Cortex of kidney (tissue), 1 donor: Measurements from ENCODE around the gene TGFBR3L.

ENCODE experiments used
- DNase-seq: peaks from one replicate; lab custom pipeline; 2025; lab: John Stamatoyannopoulos, UW

TGFBR3L gene

DNA sequence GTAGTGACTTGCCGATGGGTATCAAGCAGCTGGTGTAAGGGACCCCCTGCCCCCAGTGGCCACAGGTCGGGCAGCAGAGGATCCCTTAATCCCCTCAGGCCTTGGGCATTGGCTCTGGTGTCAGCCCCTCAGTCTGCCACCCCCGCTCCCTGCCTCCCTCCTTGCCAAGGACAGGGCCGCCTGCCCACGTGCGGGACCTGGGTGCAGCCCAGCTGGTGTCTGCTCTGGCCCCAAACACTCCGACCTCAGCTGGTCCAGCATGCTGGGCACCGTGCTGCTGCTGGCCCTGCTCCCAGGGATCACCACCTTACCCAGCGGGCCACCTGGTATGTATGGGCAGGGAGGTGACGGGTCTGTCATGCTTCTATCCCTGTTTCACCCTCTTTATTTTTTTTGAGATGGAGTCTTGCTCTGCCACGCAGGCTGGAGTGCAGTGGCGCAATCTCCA lies at the start of gene TGFBR3L:
TGFBR3L (plus strand) TSS at position 233 of the 448 bp plus-strand sequence.
- no peak for DNase-seq

DNA sequence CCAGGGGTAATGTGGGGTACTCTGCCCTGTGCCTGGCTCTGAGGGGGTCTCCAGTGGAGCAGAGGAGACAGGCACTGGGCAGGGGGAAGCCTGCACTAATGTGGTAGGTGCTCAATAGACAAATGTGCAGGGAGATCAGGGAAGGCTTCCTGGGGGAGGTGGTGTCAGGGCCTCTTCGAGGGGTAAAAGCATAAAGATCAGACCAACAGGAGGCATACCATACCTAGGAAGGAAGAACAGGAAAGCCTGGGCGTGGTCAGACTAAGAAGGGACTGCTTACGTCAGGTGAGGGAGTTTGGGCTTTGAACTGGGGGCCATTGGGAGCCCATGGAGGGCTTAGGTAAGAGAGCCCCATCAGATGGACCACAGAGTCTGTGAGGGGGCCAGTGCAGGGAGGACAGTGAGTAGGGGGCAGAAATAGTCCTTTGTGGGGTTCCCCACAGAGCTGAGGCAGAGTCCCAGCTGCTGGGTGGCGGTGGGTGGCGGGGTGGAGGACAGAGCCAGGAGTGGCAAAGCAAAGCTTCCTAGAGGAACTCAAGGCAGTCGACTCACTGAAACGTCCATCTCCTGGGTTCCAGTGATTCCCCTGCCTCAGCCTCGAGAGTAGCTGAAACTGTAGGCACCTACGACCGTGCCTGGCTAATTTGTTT lies 49.2 kb upstream of the TGFBR3L start:
- DNase-seq = no peak

DNA sequence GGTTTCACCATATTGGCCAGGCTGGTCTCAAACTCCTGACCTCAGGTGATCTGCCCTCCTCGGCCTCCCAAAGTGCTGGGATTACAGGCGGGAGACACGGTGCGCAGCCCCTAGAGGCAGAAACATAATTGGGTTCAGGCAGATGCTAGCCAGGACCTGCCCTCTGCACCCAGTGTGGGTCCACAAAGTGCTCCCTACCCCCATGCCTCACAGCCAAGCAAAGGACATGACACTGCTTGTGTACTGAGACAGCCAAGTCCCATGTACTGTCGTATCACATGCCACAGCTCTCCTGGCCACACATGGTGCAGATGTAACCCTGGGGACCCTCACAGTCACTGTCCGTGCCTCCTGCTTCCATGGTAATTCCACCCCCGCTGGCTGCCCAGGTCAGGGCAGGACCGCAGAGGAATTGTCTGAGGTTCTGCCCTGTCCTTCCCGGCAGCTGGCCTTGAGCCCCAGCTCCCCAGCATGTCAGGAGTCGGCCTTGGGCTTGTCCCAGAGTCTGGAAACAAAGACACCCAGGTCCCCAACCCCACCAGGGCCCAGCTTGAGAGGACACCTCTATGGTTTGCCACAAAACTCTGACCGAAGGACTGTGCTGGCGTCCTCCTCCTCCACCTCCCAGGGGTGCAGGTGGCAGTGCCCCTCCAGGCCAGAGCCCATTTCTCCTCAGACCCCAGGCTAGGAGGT lies 48.1 kb upstream of the TGFBR3L start:
- DNase-seq = no peak

DNA sequence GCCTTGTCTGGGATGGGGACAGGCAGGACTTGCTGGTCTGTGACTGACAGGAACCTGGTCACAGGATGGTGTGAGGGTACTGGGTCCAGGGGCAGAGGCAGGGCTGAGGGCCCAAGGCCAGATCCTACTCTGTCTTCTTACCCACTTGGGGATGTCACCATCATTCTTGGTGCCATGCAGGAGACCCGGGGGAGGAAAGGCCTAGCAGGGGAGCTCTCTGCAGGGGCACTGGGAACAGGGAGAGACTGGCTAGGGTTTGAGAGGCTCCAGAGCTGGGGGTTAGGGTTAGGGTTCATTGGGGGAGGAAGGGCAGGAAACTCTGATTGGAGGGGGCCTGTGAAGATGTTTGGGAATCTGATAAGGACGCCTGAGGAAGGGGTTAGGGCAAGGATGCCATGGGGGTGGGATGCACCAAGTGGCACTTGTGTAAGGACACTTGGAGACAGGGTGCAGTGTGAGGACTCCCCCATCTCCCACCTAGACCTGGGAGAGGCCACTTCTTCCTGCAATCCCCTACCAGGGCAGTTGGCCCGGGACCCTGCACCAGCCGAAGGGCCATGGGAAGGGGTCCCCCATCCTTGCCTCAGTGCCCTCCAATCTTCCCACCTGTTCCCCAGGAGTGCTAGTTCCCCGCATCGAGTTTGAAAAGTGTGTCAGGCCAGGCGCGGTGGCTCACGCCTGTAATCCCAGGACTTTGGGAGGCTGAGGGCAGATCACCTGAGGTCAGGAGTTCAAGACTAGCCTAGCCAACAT lies 47.4 kb upstream of the TGFBR3L start:
- no peak for DNase-seq

DNA sequence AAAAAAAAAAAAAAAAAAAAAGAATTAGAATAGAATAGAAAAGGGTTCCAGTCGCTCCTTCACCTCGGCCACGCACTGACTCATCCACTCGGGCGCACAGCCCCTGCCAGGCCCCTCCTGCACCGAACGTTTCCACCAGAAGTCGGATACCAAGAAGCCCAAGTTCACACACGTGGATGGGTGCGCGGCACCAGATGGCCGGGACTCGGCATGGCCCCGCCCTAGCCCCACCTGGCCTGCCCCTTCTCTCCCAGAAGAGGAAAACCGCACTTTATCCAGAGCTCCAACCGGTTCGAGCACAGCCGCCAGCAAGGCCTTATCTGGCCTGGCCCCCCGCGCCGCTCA lies 46.3 kb upstream of the TGFBR3L start:
- DNase-seq = no peak

DNA sequence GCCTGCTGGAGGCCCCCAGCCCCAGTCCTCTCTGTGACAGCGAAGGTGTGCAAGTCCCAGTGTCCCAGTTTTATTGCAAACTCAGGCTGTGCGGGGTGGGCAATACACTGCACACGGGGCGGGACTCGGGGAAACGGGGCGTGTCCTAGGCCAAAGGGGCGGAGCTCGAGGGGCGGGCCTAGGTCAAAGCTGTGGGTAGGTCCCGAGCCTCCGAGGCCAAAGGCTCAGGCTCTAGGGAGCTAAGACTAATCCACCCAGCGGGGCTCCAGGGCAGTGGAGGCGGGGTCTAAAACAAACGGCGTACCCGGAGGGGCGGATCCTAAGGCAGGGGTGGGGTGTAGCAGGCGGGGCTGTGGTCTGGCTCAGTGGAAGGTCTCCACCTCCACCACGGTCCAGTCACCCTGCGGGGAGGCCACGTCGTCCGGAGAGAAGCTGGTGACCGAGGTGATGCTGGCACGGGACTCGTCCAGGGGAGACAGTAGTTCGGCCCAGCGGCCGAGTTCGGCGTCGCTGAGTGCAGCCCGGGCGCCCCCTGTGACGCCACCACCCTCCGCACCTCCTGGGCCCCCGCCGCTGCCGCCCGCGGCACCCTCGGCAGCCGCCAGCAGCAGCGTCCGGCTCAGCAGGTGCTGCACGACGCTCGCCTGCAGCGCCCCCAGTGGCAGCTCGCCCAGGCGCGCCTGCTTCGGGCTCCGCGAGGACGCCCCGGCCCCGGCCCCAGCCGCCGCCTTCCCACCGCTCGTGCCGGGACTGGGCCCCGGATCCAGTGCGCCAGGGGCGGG lies 45.8 kb upstream of the TGFBR3L start:
- no peak for DNase-seq

DNA sequence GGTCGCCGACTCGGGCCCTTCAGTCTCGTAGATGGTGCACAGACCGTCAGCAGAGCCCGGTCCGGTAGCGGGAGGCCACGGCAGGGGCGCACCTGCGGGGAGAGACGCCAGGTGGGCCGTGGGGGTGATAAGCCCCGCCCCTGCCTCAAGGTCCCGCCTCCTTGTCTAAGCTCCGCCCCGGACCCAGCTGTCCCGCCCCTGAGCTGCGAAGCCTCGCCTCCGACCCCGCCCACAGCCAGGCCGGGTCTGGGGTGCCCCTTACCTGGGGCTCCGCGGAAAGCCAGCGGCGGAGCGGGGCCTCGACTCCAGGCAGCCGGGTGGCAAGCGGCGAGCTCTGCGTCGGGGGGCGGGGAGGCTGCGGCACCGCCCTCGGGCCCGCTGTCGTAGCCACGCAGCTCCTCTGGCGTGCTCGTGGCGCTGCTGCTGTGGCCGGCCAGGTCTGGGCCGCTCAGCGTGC lies 45.1 kb upstream of the TGFBR3L start:
- no peak for DNase-seq

DNA sequence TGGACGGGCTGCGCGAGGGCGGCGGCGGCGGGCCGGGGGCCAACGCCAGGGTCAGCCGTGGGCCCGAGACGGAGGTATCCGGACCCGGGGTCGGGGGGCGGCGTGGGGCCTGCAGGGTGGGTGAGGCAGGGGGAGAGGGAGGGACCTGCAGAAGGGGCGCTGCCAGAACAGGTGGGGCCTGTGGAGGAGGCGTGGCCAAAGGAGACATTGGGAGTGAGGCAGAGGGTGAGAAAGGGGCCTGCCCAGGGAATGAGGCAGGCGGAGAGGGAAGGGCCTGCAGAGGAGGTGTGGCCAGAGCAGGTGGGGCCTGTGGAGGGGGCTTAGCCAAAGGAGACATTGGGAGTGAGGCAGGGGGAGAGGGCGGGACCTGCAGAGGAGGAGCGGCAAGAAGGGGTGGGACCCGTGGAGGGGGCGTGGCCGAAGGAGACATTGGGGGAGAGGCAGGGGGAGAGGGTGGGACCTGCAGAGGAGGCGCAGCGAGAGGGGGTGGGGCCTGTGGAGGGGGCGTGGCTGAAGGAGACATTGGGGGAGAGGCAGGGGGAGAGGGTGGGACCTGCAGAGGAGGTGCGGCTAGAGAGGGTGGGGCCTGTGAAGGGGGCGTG lies 44.6 kb upstream of the TGFBR3L start:
- no peak for DNase-seq

DNA sequence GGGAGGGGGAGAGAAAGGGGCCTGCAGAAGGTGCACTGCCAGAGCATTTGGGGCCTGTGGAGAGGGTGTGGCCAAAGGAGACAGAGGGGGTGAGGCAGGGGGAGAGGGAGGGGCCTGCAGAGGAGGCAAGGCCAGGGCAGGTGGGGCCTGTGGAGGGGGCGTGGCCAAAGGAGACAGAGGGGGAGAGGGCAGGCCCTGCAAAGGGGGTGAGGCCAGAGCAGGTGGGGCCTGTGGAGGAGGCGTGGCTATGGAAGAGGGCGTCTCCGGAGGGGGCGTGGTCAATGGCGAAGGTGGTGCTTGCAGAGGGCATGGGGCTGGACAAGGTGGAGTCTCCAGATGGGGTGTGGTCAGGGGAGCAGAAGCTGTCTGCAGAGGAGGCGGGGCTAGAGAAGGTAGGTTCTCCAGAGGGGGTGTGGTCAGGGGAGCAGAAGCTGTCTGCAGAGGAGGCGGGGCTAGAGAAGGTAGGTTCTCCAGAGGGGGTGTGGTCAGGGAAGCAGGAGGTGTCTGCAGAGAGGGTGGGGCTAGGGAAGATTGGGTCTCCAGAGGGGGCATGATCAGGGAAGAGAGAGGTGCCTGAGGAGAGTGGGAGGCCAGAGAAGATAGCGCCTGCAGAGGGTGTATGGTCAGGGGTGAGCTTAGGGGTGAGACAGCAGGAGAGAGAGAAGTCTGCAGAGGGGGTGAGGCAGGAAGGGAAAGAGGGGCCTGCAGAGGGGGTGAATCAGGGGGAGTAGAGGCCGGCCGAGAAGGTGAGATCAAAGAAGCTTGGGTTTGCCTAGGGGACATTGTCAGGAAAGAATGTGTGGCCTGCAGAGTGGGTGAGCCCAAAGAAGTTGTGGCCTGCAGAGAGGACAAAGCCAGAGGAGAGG lies 43.8 kb upstream of the TGFBR3L start:
- no peak for DNase-seq

DNA sequence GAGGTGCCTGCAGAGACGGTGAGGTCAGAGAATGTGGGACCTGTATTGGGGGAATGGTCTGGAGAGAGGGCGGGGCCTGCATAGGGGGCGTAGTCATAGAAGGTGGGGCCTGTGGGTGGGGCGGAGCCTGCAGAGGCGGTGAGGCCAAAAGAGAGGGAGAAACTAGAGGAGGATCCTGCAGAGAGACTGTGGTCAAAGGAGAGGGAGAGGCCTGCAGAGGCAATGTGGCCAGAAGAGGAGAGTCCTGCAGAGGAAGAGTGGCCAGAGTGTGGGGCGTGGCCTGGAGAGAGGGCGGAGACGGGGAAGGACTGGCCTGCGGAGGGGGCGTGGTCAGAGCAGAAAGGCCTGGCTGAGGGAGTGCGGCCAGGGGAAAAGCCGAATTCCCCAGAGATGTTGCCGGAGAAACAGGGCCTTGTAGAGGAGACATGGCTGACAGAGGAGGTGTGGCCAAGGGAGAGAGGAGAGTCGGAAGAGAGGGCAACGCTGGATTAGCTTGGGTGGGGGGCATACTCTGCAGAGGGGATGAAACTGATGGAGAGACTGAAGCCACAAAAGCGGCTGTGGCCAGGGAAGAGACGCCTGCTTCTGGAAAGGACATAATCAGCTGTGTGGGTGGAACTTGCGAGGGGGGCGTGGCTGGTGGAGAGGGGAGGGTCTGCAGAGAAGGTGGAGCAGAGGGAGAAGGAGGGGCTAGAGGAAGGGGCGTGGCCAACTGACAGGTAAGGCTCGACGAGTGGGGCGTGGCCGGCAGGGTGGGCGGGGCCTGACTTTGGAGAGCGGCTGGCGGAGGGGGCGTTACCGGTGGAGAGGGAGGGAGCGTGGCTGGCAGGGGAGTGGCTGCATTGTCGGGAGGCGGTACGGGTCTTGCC lies 43.0 kb upstream of the TGFBR3L start:
- DNase-seq = no peak

DNA sequence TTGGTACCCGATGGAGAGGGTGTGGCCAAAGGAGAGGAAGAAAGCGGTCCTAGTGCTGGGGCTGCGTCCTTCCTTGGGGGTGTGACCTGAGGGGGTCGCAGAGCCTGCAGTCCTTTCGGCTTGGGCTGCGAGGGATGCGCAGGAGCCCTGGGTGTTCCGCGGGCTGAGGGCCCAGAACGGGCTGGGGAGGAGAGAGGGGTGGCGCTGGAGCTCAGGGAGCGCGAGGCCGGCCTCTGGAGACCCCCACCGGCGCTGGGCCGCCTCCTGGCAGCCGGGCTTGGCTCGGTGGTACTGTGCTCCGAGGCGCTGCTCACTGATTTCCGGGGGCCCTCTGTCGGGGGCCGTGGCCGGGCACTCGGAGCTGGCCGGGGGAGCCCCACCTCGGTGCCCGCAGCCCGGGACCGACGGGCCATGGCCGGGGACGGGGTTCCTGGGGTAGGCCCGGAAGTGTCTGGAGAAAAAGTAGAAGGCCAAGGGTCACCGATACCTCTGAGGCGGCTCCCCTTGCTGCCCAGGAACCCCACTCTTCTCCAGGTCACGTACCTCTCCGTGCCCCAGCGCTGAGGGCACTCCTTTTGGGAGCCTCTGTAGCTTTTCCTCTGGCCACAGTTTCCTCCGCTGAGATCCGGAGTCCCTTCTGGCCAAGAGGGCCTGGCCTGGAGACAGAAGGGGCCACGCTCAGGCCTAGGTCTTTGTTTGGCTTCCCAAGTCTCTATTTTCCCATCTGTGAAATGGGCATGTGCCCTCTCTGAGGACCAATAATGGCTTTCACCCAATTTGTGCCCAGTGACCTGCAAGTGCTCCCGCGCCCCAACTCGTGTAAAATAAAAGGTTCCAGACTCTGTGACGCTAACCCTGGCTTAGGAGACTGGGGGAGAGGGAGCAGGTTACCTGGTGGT lies 42.1 kb upstream of the TGFBR3L start:
- DNase-seq = no peak

DNA sequence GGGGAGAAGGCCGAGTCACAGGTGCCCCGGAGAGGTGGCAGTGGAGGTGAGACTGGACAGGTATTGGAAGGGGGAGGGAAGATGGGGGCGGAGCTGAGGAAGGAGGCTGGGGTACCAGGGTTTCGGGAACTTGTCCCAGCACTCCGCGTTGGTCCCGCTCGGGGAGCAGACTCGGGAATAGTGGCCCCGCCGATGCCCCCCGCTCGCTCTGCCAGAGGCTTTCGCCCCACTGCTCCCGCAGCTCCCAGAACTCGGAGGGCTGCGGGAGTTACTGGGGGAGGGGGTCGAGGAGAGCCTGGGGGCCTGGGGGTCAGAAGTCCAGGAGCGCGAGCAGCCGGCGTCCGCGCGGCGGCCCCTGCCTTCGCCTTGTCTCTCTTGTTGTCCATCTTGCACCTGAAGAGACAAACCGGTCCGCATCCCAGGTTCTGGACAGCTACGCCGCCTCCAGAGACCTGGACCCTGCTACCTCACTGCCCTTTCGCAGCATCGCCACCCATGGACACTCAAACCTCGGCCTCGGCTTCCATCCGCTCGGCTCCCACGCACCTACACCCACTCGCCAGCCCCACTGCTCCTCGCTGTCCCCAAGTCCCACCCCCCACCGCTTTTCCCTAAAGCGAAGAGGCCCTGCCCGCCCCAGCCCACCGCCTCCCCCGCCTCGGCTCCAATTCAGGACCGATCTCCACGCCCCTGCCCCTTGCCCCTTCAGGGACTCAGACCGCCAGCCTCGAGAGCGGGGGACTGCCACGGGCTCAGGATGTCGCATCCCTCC lies 41.1 kb upstream of the TGFBR3L start:
- no peak for DNase-seq

DNA sequence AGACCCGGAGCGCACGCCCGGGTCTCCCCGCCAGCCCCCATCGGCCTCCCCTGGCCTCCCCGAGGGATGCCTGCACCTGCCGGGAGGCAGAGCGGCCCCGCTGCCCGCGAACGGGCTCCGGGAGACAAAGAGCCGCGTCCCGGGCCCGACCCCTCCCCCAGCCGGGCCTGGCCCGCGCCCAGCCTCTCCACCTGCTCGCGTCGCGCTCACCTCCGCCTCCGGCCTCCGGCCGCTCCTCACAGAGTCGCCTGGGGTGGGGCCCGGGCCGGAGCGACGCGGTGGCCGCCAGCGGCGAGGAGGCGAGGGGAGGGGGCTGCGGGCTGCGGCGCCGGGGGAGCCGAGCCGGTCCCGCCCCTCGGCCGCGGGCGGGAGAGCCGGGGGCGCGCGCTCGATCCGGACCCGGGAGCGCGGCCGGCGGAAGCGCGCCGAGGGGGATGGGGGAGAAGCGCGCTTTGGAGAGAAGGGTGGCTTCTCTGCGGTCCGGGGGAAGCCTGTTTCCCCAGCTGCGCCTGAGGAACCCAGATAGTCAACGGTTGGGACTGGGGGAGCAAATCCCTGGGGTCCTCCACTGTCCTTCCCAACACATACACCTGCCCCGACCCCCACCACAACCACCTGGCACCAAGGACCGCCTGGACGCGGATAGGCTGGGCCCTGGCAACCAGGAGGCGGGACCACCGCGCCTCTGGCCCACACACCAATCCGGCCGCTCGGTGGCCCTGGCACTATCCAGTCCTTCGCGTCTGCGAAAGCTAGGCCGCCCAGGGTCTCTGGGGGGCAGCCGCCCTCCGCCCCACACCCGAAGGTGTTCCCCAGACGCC lies 40.3 kb upstream of the TGFBR3L start, which contains the start of gene PRR36:
PRR36 (minus strand) TSS at position 315 of the 821 bp plus-strand sequence. CDS start 701 bp downstream, outside the sequence.
- no peak for DNase-seq

DNA sequence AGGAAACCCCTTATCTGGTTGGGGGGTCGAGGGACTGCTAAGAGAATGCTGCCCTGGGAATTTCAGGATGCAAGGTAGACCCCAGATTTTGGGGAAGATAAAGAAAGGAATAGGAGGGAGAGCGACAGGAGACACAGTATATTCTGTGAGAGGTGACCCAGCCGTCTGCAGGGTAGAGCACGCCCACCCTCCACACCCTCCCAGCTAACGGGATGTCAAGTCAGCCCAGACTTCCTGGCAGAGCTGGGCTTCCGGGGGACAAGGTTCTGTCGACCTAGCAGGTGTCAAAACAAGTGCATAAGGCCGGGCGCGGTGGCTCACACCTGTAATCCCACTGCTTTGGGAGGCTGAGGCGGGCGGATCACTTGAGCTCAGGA lies 39.7 kb upstream of the TGFBR3L start:
- no peak for DNase-seq

DNA sequence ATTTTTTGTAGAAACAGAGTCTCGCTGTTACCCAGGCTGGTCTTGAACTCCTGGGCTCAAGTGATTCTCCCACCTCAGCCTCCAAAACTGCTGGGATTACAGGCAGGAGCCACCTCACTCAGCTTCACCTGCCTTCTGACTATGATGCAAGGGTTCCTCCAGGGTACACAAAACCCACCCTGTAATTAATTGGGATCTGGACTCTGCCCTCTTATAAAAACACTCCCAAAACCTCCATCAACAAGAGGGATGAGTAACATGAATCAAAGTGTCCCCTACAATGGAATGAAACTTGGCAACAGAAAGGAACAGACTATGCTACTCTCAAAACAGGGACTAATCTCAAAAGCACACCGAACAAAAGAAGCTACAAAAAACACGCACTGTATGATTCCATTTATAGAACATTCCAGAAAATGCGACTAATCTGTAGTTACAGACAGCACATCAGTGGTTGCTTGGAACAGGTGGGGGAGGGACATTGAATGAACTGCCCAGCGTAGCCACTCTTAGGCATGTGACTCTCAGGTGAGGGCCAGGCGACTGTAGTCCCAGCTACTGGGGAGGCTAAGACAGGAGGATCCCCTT lies 37.3 kb upstream of the TGFBR3L start:
- no peak for DNase-seq

DNA sequence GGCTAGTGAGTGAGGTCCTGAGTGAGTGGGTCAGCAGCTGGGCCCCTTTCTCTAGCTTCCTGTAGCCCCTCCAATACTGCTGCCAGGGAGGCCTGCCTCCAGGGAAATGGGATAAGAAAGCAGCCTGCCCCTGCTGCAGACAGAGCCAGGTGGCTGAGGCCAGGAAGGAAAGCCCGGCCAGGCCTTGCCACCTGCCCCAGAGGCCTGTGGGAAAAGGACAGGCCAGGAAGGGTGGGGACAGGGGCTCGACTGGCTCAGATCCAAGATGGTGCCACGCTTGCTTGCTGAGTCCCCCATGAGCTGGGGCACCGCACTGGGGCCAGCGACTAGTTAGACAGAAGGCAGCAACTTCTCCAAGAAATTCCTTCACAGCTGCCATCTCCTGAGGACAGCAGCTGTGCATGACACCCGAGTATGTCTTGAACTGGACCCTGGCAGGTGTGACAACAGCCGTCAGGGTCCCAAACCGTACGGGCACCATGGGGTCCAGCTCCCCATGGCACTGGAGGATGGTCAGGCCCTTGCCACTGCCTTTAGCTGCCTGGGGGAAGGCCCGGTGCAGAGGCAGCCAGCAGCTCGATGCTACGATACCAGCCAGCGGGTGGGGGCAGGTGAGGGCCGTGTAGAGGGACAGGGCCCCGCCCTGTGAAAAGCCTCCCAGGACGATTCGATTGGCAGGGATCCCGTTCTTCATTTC lies 35.4 kb upstream of the TGFBR3L start:
- DNase-seq = no peak
